SW480 (cell line): Measurements from ENCODE around the gene CCDC187.
A peak's percentile ranks its signal among the peaks of the same experiment; 100 is the strongest.

ENCODE experiments used
- DNase-seq: peaks from one replicate; pipeline ENCODE4 v3.0.0-alpha.2; 2016; ENCODE audit warnings: low spot score

The CCDC187 gene

GRCh38 chr9:136311051-136312008 is 7.4 kb upstream of the CCDC187 start:
- peak; percentile 65 for DNase-seq

- DNase-seq: no peak
Measured at GRCh38 chr9:136310273-136311030, 6.6 kb upstream of the CCDC187 start.

DNA sequence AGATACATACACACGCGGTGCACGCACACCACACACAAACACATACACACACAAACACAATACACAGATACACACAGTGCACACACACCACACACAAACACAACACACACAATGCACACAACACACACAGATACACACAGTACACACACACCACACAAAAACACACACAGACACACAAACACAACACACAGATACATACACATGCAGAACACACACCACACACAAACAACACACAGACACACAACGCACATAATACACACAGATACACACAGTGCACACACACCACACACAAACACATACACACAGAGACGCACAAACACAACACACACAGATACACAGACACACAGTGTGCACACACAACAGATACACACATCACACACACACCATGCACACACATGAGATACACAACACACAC is 5.9 kb upstream of the CCDC187 start:
- DNase-seq: no peak

DNA sequence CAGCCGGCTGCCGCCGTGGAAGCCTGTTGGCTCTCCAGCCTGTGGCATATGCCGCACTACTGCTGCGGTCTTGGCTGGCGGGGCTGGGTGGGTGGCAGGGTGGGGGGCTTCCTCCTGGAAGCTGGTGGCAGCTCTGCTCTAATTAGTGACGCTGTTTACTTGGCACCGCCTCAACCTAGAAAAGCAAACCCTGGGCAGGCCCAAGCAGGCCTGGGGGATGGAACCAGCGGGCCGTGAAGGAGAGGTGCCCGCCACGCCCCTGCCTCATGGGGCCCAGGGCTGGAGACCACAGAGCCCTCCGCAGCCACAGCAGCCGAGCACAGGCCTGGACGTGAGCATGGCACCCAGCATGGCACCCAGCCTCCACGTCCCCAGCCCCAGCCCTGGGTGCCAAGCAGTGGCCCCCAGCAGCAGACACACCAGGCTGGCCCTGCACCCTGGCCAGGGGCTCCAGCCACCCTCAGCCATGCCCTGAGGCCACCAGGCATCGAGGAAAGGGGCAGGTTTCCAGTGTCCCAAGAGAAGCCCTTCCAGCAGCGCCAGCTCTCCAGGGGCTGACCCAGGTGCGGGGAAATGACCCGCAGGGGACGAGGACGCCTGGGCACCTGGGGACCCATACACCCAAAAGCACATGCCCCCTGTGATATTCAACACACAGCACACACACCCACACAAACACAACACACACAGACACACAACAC is 5.4 kb upstream of the CCDC187 start:
- DNase-seq: no peak

DNA sequence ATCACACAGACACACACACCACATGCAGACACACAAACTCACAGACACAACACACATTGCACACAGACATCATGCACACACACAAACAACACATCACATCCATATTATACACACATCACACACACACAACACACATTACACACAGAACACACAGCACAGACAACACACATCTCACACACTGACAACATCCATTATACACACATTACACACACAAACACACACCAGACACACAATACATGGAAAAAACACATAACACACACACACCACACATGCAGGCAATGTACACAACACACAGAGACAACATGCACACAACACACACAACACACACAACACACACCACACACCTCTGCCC is 4.8 kb upstream of the CCDC187 start:
- no peak for DNase-seq

DNA sequence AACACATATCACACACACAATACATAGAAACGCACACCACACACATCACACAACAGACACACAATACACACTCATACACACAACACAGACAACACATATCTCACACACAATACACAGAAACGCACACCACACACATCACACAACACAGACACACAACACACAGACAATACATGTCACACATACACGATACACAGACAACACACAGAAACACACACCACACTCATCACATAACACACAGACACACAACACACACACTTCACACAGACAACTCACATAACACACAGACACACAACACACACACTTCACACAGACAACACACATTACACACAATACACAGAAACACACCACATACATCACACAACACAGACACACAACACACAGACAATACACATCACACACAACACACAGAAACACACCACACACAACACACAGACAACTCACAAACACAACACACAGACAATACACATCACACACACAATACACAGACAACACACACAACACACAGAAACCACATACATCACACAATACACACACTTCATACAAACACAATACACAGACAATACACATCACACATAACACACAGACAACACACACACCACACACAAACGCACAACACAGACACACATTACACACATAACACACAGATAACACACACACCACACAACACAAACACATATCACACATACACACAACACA is 4.3 kb upstream of the CCDC187 start:
- DNase-seq: no peak

DNA sequence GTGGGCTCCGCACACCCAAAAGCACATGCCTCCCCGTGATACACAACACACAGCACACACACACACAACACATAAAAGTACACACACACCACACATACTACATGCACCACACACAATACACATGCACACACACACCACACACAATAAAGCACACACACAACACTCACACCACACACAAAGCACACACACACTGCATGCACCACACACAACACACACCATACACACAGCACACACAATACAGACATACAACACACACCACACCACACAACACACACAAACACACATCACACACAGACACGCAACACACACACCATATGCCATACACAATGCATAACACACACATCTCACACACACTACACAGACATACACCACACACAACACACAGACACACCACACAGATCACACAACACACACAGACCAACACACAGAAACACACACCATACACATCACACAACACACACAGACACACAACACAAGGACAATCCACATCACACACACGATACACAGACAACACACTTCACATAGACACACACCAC is 3.4 kb upstream of the CCDC187 start:
- no peak for DNase-seq

DNA sequence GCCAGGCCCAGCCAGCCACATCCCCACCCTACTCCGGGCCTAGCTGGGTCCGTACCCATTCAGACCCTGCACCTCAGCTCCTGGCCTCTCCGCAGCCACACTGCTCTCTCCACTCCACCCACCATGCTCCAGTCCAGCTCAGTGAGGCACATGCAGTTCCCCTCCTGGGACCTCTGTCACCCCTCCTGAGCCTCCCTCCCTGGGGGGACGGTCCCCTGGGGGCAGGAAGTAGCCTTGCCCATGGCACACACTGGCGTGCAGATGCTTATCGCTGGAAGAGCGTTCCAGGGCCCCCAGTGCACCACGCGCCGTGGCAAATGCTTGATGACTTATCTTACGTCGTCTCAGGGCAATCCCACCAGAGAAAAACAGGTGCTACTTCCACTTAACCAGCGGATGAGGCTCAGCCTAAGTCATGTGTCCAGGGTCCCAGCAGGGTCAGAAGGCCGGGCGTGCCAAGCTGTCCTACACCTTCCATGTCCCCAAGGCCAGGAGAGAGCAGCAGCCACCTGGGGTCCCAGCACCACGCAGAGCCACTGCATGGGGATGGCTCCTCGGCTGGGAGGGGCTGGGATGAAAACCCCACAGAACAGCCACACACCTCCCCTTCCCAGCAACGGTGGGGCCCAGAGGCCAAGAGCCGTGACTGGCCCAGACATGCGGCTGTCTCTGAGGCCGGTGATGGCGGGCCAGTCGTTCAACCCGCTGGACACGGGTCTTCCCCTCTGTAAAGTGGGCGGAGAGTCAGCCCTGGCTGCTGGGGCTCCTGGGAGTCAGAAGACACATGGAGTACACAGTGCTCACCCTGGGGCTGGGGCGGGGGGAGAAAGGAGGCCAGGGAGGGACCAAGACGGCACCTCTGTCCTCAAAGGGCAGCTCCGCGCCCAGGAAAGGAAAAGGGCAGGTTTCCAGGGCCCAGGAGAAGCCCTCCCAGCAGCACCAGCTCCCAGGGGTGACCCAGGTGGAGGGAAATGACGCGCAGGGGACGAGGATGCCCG is 2.6 kb upstream of the CCDC187 start:
- DNase-seq: no peak

- DNase-seq: no peak
Measured at GRCh38 chr9:136305804-136306203, 1.9 kb upstream of the CCDC187 start.

DNA sequence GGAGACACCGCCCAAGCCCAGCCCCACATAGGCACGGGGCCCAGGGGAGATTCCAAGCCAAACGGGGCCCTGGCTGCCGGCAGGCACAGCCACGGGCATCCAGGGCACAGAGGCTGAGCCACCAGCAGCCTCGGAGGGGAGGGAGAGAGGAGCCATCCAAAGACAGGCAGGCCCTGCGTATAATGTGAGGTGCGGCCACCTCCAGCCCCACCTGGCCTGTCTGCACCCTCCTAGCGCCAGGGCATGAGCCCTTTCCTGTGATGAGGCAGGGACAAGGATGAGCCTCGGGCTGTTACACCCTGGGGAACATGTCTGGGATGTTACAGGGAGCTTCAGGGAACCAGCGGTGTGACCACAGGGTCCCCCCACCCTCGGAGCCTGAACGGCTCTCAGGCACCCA is 1.1 kb upstream of the CCDC187 start:
- no peak for DNase-seq

DNA sequence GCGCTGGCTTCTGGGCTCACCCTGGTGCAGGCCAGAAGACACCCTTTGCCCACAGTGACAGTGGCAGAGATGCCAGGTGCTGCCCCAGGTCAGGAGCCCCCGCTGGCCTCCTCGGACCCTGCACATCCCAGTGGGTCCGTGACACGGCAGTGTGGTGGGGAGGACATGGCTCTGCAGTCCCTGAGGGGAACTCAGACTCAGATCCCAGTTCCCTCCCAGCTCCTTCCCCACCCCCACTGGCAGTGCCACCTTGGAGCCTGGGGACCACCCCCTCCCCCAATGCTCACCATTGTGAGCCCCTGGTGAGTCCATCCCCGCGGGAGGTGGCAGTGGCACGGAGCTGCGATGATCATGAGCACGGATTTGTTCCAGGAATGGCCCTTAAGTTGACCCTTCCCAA is 562 bp upstream of the CCDC187 start:
- DNase-seq: no peak

DNA sequence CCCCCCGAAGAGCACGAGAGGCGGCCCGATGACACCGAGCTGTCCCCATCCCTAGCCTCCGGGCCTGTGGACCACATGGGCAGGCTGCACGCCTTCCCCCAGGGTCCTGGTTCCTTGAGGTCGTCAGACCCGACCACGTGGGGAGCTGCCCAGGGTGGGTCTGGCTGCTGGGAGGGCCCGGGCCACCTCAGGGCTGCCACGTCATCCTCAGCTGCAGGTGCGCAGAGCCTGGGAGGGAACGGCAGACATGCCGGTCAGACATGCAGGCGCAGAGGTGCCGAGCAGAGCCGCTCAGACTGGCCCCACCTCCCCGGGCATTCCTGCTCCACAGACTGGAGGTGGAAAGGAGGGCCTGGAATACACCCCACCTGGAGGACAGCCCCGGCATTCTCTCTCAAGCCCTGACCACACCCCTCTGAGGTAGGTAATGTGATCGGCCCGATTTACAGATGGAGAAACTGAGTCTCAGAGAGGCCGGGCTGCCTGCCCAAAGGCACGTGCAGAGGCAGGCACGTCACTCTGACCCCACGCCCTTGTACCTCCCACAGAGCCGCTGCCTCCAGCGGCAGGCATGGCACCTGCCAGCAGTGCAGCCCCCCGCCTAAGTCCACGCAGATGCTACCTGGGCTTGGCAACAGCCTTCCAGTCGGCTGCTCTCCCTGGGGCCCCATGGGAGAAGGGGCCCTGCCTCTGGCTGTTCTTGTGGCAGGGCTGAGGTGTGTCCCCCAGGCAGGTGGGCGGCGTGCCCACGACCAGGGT is 649 bp downstream of the CCDC187 start:
- DNase-seq: no peak

- DNase-seq: no peak
Measured at GRCh38 chr9:136302527-136302926, 1.4 kb downstream of the CCDC187 start.

GRCh38 chr9:136300866-136301265 is 3.0 kb downstream of the CCDC187 start:
- no peak for DNase-seq

DNA sequence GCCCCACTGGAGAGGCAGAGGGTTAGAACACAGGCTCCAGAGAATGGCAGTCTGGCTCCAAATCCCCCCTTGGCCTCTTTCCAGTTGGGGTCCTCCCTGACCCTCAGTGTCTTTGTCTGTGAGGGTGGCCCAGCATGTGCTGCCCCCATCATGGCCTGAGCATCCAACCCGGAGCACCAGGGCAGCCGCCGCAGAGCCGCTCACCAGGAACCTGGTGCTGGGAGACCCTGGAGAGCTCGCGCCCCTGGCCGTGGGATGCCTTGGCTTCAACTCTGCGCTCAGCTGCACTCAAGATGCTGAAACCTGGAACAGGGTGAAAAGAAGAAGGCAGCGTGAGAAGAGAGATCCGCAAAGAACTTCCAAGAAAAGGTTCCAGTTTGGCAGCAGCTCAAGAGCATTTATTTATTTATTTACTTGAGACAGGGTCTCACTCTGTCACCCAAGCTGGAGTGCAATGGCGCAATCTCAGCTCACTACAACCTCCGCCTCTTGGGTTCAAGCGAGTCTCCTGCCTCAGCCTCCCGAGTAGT is 3.8 kb downstream of the CCDC187 start:
- no peak for DNase-seq

- DNase-seq: no peak
Measured at GRCh38 chr9:136299541-136299940, 4.4 kb downstream of the CCDC187 start.

- no peak for DNase-seq
Measured at GRCh38 chr9:136299116-136299515, 4.8 kb downstream of the CCDC187 start.

DNA sequence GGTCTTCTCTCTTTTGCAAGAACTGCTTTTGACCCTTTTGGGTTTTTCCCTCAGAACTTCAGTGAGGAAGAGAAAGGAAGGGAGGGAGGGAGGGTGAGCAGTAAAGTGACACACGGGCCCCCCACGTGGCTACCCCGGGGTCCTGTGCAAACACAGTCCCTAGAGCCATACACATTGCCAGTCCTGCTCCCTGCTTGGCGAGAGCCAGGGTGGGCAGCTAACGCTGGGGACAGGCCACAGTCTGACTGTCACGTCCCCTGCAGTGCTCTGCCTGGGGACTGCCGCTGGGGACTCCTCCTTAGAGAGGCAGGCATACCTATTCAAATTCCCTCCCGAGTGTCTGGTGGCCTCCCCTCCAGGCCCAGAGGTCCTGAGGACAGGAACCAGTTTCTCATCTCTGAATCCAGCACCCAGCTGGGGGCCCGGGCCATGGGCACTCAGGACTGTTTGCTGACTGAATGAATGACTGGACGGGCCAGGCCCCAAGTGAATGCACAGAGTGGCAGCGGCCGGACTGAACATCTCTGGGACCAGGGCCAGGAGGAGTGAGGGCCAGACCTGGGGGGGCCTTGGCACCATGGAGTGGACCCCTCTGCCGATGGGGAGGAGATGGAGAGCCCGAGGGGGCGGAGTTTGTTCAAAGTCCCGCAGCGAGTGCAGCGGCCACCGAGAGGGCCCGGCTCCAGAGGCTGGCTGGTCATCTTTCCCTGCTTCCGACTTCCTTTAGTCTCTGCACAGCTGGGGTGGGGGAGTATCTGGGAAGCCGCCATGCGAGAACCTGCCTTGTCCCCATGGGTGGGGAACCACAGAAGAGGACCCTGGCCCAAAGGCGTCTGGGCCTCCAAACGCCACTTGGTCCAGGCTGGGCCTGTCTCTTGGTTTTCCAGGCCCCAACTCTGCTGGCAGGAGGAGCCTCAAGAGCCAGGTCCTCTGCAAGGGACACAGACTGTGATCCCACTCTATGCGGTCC is 5.8 kb downstream of the CCDC187 start:
- DNase-seq: no peak
